HCT116 (cell line): ENCODE measurements around the gene PRAF2.

Source experiments
- ATF3 ChIP-seq: IDR thresholded peaks from 2 replicates; pipeline ENCODE4 v1.6.1; 2012
- CTCF ChIP-seq, 3 experiments: fragments of 200-600 bp in 1 of 3; sonication (generic) in 1 of 3; IDR thresholded peaks in 2 of 3; conservative IDR thresholded peaks in 1 of 3; 2 replicates each; pipeline ENCODE4 v1.5.1; 2012 to 2017; ENCODE audit warnings: low read depth in 2 of 3, low read length in 2 of 3, antibody characterized with exemption in 1 of 3, borderline replicate concordance in 1 of 3, control low read depth in 1 of 3, mild to moderate bottlenecking in 1 of 3, mixed read lengths in 1 of 3, mixed run types in 1 of 3, moderate library complexity in 1 of 3; ENCODE audit not compliant: insufficient read depth in 1 of 3
- EZH2phosphoT487 ChIP-seq: fragments of 200-600 bp; IDR thresholded peaks from 2 replicates; pipeline ENCODE4 v1.6.1; 2018; ENCODE audit warnings: antibody characterized with exemption, borderline replicate concordance
- POLR2A ChIP-seq: IDR thresholded peaks from 2 replicates; pipeline ENCODE4 v1.7.0; 2011; ENCODE audit warnings: borderline replicate concordance; ENCODE audit not compliant: insufficient read depth, insufficient read length; ENCODE audit errors: extremely low read depth
- SP1 ChIP-seq: IDR thresholded peaks from 2 replicates; pipeline ENCODE4 v1.6.1; 2012; ENCODE audit warnings: low read depth
- ZBTB33 ChIP-seq: IDR thresholded peaks from 2 replicates; pipeline ENCODE4 v1.6.1; 2011; ENCODE audit warnings: mild to moderate bottlenecking, low read length, moderate library complexity; ENCODE audit not compliant: insufficient replicate concordance; ENCODE audit errors: extremely low read depth

- TF ChIP-seq CTCF (IDR thresholded peaks at IDR 0.05 in 2 of 3, conservative IDR thresholded peaks at IDR 0.05 in 1 of 3; ENCODE audit: borderline replicate concordance in 1 of 3, insufficient read depth in 1 of 3, low read depth in 2 of 3, low read length in 2 of 3) = no peak
- no peak for TF ChIP-seq EZH2phosphoT487
- no peak for TF ChIP-seq ATF3
- TF ChIP-seq SP1 = no peak
- no peak for TF ChIP-seq POLR2A
- TF ChIP-seq ZBTB33 = no peak
Observed at GRCh38 chrX:49082271-49082871, 8.6 kb upstream of the PRAF2 start.
